Caco-2 (cell line): ENCODE data around the gene MYO10. TPM values are rescaled to one million over a fixed set of nuclear protein-coding genes. Genes with fewer than 3 reads are reported as not detected.

Experiments used
- BruUV-seq: library from RNA; stranded (reverse); fragments of 400-500 nt; replicated peaks from 2 replicates; lab custom pipeline; 2021; lab: Mats Ljungman, UMichigan
- CTCF ChIA-PET: fragments of 300-600 bp; sonication (Branson Sonifier 250); formaldehyde crosslinking; loops from one replicate; lab custom pipeline; 2022; ENCODE audit warnings: antibody characterized with exemption; lab: Charles Lee
- POLR2A ChIA-PET: fragments of 300-600 bp; sonication (Branson Sonifier 250); formaldehyde crosslinking; loops from one replicate; lab custom pipeline; 2022; ENCODE audit warnings: antibody characterized with exemption; lab: Charles Lee
- DNase-seq, 2 experiments: peaks; one replicate each; pipeline versions ENCODE4 v3.0.0 to v3.0.0-alpha.2; 2020 to 2022
- H3K27me3 ChIP-seq: replicated peaks from 2 replicates; pipeline ENCODE4 v1.6.0; 2011; ENCODE audit warnings: low read length; ENCODE audit not compliant: control insufficient read depth, insufficient read depth
- H3K36me3 ChIP-seq: 2 replicates; pipeline ENCODE4 v1.5.1; 2011; ENCODE audit warnings: low read length; ENCODE audit not compliant: control insufficient read depth, insufficient read depth
- H3K4me1 ChIP-seq: fragments of 250-450 bp; sonication (Bioruptor Pico); 2 replicates; pipeline ENCODE4 v1.5.1; 2020; ENCODE audit warnings: mild to moderate bottlenecking
- H3K4me3 ChIP-seq: 2 replicates; pipeline ENCODE4 v1.5.1; 2011; ENCODE audit warnings: low read depth, mild to moderate bottlenecking, control low read depth, low read length
- H3K9me3 ChIP-seq: fragments of 250-450 bp; sonication (Bioruptor Pico); 2 replicates; pipeline ENCODE4 v1.5.1; 2020; ENCODE audit warnings: mild to moderate bottlenecking, moderate library complexity
- H3K27ac Mint-ChIP-seq: one replicate; pipeline ENCODE4 v1.8.0; 2022; ENCODE audit warnings: mixed read lengths; ENCODE audit not compliant: unreplicated experiment
- H3K27me3 Mint-ChIP-seq: one replicate; pipeline ENCODE4 v1.8.0; 2022; ENCODE audit warnings: mixed read lengths; ENCODE audit not compliant: insufficient read depth, unreplicated experiment
- H3K36me3 Mint-ChIP-seq: one replicate; pipeline ENCODE4 v1.8.0; 2022; ENCODE audit warnings: mild to moderate bottlenecking, mixed read lengths; ENCODE audit not compliant: insufficient read depth, unreplicated experiment
- H3K4me1 Mint-ChIP-seq: one replicate; pipeline ENCODE4 v1.8.0; 2022; ENCODE audit warnings: low read depth, mixed read lengths; ENCODE audit not compliant: unreplicated experiment
- H3K4me3 Mint-ChIP-seq: one replicate; pipeline ENCODE4 v1.8.0; 2022; ENCODE audit warnings: mild to moderate bottlenecking, moderate library complexity, mixed read lengths; ENCODE audit not compliant: unreplicated experiment
- H3K9me3 Mint-ChIP-seq: one replicate; pipeline ENCODE4 v1.8.0; 2022; ENCODE audit warnings: mixed read lengths; ENCODE audit not compliant: unreplicated experiment
- intact Hi-C: fragments of 100-400 bp; cut with micrococcal nuclease; formaldehyde crosslinking; loops from one replicate; pipeline ENCODE4 v1.10.0; 2022; ENCODE audit not compliant: unreplicated experiment
- total RNA-seq: library from RNA; stranded (reverse); gene quantifications from 2 replicates; pipeline ENCODE4 v1.2.3, GENCODE V29; 2022
- TF ChIP-seq, protein P1 (sequence below), 2 experiments: fragments of 200-600 bp in 1 of 2; IDR thresholded peaks; 1 replicate in 1 of 2; 2 replicates in 1 of 2; pipeline versions ENCODE4 v1.5.1 to v1.8.0; 2011 to 2022; ENCODE audit warnings: antibody characterized with exemption in 1 of 2, control low read depth in 1 of 2, inconsistent platforms in 1 of 2, low read depth in 1 of 2, low read length in 1 of 2, mild to moderate bottlenecking in 1 of 2, moderate library complexity in 1 of 2; ENCODE audit not compliant: insufficient read depth in 1 of 2, severe bottlenecking in 1 of 2, unreplicated experiment in 1 of 2

The MYO10 gene
- total RNA-seq, 1 experiment from 2014 or later = 67.6 TPM

DNA sequence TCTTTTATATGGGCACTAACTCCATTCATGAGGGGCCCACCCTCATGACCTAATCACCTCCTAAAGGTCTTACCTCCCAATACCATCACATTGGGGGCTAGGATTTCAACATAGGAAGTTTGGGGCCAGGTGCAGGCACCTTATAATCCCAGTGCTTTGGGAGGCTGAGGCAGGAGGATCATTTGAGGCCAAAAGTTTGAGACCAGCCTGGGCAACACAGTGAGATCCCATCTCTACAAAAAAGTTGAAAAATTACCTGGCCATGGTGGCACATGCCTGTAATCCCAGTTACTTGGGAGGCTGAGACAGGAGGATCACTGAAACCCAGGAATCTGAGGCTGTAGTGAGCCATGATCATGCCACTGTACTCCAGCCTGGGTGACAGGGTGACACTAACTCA lies 76.7 kb downstream of the MYO10 start:
- POLR2A ChIA-PET = no interaction called here
- peaks cover 27% of the 10 kb centered on the region for H3K4me1 ChIP-seq
- Mint-ChIP-seq H3K27me3 (no peaks in the 10 kb centered on the region), H3K4me3 (no peak overlapping the region), H3K36me3 (peaks cover 58% of the 10 kb centered on the region), H3K9me3 (no peaks in the 10 kb centered on the region), H3K4me1 (peaks cover 19% of the 10 kb centered on the region), H3K27ac (no peak overlapping the region)
- BruUV-seq = no TSS peak
- no peak for DNase-seq
- CTCF ChIA-PET = interaction anchor here (0.6 kb wide), 1 partner anchor 292 kb away, joined by 3 read pairs; no protein-coding TSS in a partner anchor
- TF ChIP-seq, protein P1, sequence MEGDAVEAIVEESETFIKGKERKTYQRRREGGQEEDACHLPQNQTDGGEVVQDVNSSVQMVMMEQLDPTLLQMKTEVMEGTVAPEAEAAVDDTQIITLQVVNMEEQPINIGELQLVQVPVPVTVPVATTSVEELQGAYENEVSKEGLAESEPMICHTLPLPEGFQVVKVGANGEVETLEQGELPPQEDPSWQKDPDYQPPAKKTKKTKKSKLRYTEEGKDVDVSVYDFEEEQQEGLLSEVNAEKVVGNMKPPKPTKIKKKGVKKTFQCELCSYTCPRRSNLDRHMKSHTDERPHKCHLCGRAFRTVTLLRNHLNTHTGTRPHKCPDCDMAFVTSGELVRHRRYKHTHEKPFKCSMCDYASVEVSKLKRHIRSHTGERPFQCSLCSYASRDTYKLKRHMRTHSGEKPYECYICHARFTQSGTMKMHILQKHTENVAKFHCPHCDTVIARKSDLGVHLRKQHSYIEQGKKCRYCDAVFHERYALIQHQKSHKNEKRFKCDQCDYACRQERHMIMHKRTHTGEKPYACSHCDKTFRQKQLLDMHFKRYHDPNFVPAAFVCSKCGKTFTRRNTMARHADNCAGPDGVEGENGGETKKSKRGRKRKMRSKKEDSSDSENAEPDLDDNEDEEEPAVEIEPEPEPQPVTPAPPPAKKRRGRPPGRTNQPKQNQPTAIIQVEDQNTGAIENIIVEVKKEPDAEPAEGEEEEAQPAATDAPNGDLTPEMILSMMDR (IDR thresholded peaks at IDR 0.05; ENCODE audit: insufficient read depth in 1 of 2, low read depth in 1 of 2, low read length in 1 of 2, severe bottlenecking in 1 of 2, unreplicated experiment in 1 of 2) = no peak
- intact Hi-C loops = no loop called here
- H3K9me3 ChIP-seq = 0 out of 2 replicates have a peak, but pooled peaks cover 3% of the 10 kb centered on the region
- no peaks in the 10 kb centered on the region; the same call in 1 of the 2 replicates for H3K36me3 ChIP-seq
- H3K4me3 ChIP-seq = no peak overlapping the region
- H3K27me3 ChIP-seq = no peaks in the 10 kb centered on the region

DNA sequence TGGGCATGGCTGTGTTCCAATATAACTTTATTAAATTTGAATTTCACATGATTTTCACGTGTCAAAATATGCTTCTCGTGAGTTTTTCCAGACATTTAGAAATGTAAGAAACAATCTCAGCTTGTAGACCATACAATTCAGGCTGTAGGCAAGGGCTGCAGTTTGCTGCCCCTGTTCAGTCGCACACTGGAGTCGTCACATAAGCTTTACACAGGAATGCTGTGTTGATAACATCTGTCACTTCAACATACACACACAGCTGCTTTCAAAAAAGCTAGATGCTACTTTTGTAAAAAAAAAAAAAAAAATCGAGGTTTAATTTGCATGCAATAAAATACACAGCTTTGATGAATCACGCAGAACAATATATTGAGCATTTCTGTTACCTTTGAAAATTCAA lies 77.9 kb downstream of the MYO10 start:
- peaks cover 16% of the 10 kb centered on the region for H3K4me1 Mint-ChIP-seq
- H3K4me3 Mint-ChIP-seq = no peak overlapping the region
- Histone ChIP-seq H3K27me3 (no peaks in the 10 kb centered on the region), H3K4me1 (peaks cover 15% of the 10 kb centered on the region), H3K9me3 (0 out of 2 replicates have a peak, but pooled peaks cover 3% of the 10 kb centered on the region), H3K4me3 (no peak overlapping the region), H3K36me3 (no peaks in the 10 kb centered on the region; the same call in 1 of the 2 replicates)
- ChIA-PET POLR2A (no interaction called here), CTCF (no interaction called here)
- no peak for DNase-seq
- no TSS peak for BruUV-seq
- TF ChIP-seq, protein P1 (IDR thresholded peaks at IDR 0.05; ENCODE audit: insufficient read depth in 1 of 2, low read depth in 1 of 2, low read length in 1 of 2, severe bottlenecking in 1 of 2, unreplicated experiment in 1 of 2) = no peak
- intact Hi-C loops = no loop called here
- H3K27me3 Mint-ChIP-seq = no peaks in the 10 kb centered on the region
- peaks cover 59% of the 10 kb centered on the region for H3K36me3 Mint-ChIP-seq
- H3K27ac Mint-ChIP-seq = no peak overlapping the region
- no peaks in the 10 kb centered on the region for H3K9me3 Mint-ChIP-seq

- no TSS peak for BruUV-seq
- no peaks in the 10 kb centered on the region; the same call in 1 of the 2 replicates for H3K36me3 ChIP-seq
These were observed 78.5 kb downstream of the MYO10 start for GRCh38 chr5:16857635-16858034.

More at GRCh38 chr5:16857635-16858034, 78.5 kb downstream of the MYO10 start:
- H3K27me3 ChIP-seq = no peaks in the 10 kb centered on the region
- ChIA-PET POLR2A (no interaction called here), CTCF (no interaction called here)
- 0 out of 2 replicates have a peak, but pooled peaks cover 3% of the 10 kb centered on the region for H3K9me3 ChIP-seq
- TF ChIP-seq, protein P1 (IDR thresholded peaks at IDR 0.05; ENCODE audit: insufficient read depth in 1 of 2, low read depth in 1 of 2, low read length in 1 of 2, severe bottlenecking in 1 of 2, unreplicated experiment in 1 of 2) = no peak
- no peak overlapping the region for H3K4me3 Mint-ChIP-seq
- intact Hi-C loops = no loop called here
- H3K4me1 ChIP-seq = peaks cover 10% of the 10 kb centered on the region
- H3K4me1 Mint-ChIP-seq = peaks cover 14% of the 10 kb centered on the region
- no peaks in the 10 kb centered on the region for H3K27me3 Mint-ChIP-seq
- DNase-seq = no peak
- no peak overlapping the region for H3K27ac Mint-ChIP-seq
- no peaks in the 10 kb centered on the region for H3K9me3 Mint-ChIP-seq
- H3K36me3 Mint-ChIP-seq = peaks cover 59% of the 10 kb centered on the region
- H3K4me3 ChIP-seq = no peak overlapping the region
